Measurements from ENCODE around the gene CPB1. TPM values are rescaled to one million over a fixed set of nuclear protein-coding genes. Genes with fewer than 3 reads are reported as not detected.
"Not testable (repeated sequence)": the region's sequence is repeated elsewhere in the genome, so short reads cannot be mapped to it uniquely, and the experiment has no call there.

Gene CPB1
- total RNA-seq: not detected in 2 replicates

- no peak for DNase-seq (ENCODE audit: low read depth, low spot score)
Observed at GRCh38 chr3:148827585-148827984, at the start of gene CPB1. TSS of gene CPB1 (plus strand) at chr3:148827811. CDS start at chr3:148827824, 13 bp downstream.

- DNase-seq (ENCODE audit: low read depth, low spot score): no peak
Observed at GRCh38 chr3:148778926-148779325, 48.7 kb upstream of the CPB1 start.

- not testable (repeated sequence) for DNase-seq (ENCODE audit: low read depth, low spot score)
Observed at GRCh38 chr3:148785026-148785425, 42.6 kb upstream of the CPB1 start.

GRCh38 chr3:148786159-148786558, 41.5 kb upstream of the CPB1 start:
- not testable (repeated sequence) for DNase-seq (ENCODE audit: low read depth, low spot score)

- no peak for DNase-seq (ENCODE audit: low read depth, low spot score)
Observed at GRCh38 chr3:148789146-148789545, 38.5 kb upstream of the CPB1 start.

- no peak for DNase-seq (ENCODE audit: low read depth, low spot score)
Observed at GRCh38 chr3:148789906-148790305, 37.7 kb upstream of the CPB1 start.

- DNase-seq (ENCODE audit: low read depth, low spot score): no peak
Observed at GRCh38 chr3:148790370-148790769, 37.2 kb upstream of the CPB1 start.

GRCh38 chr3:148790851-148791735, 36.5 kb upstream of the CPB1 start:
- DNase-seq (ENCODE audit: low read depth, low spot score): no peak

- DNase-seq (ENCODE audit: low read depth, low spot score): no peak
Observed at GRCh38 chr3:148791920-148792319, 35.7 kb upstream of the CPB1 start.

GRCh38 chr3:148792516-148792915, 35.1 kb upstream of the CPB1 start:
- DNase-seq (ENCODE audit: low read depth, low spot score): no peak

GRCh38 chr3:148796799-148797198, 30.8 kb upstream of the CPB1 start:
- no peak for DNase-seq (ENCODE audit: low read depth, low spot score)

- DNase-seq (ENCODE audit: low read depth, low spot score): no peak
Observed at GRCh38 chr3:148797795-148798194, 29.8 kb upstream of the CPB1 start.

GRCh38 chr3:148800414-148800813, 27.2 kb upstream of the CPB1 start:
- no peak for DNase-seq (ENCODE audit: low read depth, low spot score)

GRCh38 chr3:148809835-148810234, 17.8 kb upstream of the CPB1 start:
- no peak for DNase-seq (ENCODE audit: low read depth, low spot score)

- no peak for DNase-seq (ENCODE audit: low read depth, low spot score)
Observed at GRCh38 chr3:148815316-148816110, 12.1 kb upstream of the CPB1 start.

GRCh38 chr3:148816427-148816826, 11.2 kb upstream of the CPB1 start:
- no peak for DNase-seq (ENCODE audit: low read depth, low spot score)

- no peak for DNase-seq (ENCODE audit: low read depth, low spot score)
Observed at GRCh38 chr3:148816981-148817525, 10.6 kb upstream of the CPB1 start.

- DNase-seq (ENCODE audit: low read depth, low spot score): no peak
Observed at GRCh38 chr3:148820361-148821245, 7.0 kb upstream of the CPB1 start.

- DNase-seq (ENCODE audit: low read depth, low spot score): no peak
Observed at GRCh38 chr3:148823026-148823425, 4.6 kb upstream of the CPB1 start.

GRCh38 chr3:148825476-148825875, 2.1 kb upstream of the CPB1 start:
- no peak for DNase-seq (ENCODE audit: low read depth, low spot score)

GRCh38 chr3:148828136-148828690, 602 bp downstream of the CPB1 start:
- DNase-seq (ENCODE audit: low read depth, low spot score): no peak
